Dedifferentiated amniotic fluid mesenchymal stem cell (primary cell): ENCODE results near the gene RABL6.
"Not testable (repeated sequence)": the region's sequence is repeated elsewhere in the genome, so short reads cannot be mapped to it uniquely, and the experiment has no call there.

ENCODE experiments used
- DNase-seq: peaks from one replicate; pipeline ENCODE4 v3.0.0-alpha.2; 2016; ENCODE audit errors: extremely low spot score

RABL6 gene

GRCh38 chr9:136775191-136775590, 32.6 kb upstream of the RABL6 start:
- no peak for DNase-seq

DNA sequence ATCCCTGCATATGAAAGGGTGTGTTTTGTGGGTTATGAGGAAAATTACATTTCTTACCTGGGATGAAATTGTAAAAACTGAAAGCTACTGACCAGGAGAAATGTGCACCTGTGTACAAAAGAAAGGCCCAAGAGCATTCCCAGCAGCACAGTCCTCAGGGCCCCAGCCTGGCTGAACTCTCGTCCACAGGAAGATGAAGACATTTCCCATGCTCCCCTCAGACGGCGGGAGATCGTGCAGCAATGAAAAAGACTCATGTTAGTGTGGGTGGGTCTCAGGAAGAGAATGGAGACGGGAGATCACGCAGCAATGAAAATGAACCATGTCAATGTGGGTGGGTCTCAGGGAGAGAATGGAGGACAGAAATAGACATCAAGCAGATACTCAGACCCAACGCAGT, 30.8 kb upstream of the RABL6 start:
- DNase-seq, result no peak

GRCh38 chr9:136777359-136777758, 30.4 kb upstream of the RABL6 start:
- no peak for DNase-seq

DNA sequence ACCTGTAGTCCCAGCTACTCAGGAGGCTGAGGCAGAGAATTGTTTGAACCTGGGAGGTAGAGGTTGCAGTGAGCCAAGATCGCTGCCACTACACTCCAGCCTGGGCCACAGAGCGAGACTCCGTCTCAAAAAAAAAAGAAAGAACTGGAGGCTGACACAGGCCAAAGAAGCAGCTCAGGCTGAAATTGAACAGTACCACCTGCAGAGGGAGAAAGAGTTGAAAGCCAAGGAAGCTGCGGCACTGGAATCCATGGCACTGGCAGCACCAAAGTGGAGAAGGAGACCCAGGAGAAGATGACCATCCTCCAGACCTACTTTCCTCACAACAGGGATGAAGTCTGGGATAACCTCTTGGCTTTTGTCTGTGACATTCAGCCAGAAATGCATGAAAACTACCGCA, 27.9 kb upstream of the RABL6 start:
- DNase-seq, result no peak

- no peak for DNase-seq
These were observed 25.3 kb upstream of the RABL6 start for GRCh38 chr9:136782452-136782851.

DNA sequence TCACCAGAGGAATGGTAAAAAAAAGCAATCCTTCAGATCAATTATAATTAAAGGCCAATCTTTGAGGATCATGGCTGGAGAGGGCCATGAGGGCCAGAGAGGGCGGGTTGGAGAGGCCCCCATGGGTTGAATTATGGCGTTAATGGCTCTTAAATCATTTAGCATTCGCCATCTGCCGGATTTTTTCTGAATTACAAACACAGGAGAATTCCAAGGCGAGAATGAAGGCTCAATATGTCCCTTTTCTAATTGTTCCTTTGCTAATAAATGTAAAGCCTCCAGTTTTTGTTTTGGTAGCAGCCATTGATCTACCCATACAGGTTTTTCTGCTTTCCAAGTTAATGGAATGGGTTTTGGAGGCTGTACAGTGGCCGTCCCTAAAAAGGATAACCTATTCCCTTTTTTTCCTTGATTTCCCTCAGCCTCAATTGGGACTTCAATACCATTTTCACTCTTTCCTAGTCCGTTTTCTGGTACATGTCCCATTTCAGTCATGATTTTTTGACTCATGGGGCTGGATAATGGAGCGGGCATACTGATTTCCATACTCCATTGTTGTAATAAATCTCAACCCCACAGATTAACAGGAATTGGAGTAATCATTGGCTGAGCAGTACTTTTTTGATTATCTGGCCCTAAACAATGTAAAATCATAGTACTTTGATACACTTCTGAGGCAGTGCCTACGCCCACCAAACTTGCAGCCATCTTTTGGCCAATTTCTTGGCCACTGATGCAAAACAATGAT, 23.3 kb upstream of the RABL6 start:
- DNase-seq, result peak; percentile 26

- DNase-seq, result no peak
These were observed 22.8 kb upstream of the RABL6 start for GRCh38 chr9:136784997-136785361.

GRCh38 chr9:136785565-136786355, 22.0 kb upstream of the RABL6 start:
- DNase-seq, result not testable (repeated sequence)

DNA sequence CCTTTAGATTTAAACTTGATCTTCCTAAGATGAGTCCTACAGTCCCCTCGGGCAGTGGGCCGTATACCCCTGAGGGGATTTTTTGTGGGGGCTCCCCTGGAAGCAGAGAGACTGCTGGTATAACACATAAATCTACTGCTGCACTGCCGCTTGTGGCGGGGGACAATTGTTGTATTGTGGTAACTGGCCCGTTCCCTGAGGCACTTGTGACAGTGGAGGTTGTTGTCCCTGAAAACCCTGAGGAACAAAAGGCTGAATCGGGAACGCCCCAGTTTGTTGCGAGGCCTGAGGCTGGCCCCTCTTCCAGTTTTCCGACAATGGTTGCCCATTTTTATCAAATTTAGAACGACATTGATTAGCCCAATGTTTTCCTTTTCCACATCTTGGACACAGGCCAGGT, 21.3 kb upstream of the RABL6 start:
- DNase-seq, result no peak

DNA sequence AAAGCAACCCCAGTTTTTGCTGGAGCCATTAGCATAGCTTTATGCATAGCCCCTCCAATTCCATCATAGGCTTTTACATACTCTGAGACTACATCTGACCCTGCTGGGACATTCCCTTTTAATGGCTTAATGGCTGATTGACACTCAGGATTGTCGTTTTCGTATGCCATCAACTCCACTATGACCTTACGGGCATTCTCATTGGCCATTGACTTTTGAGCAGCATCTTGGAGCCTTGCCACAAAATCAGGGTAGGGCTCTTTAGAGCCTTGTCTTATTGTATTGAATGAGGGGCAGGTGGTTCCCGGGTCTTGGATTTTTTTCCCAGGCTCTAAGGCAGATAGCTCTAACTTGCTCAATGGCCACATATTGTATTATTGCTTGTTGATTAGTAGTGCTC, 20.8 kb upstream of the RABL6 start:
- DNase-seq, result not testable (repeated sequence)

DNA sequence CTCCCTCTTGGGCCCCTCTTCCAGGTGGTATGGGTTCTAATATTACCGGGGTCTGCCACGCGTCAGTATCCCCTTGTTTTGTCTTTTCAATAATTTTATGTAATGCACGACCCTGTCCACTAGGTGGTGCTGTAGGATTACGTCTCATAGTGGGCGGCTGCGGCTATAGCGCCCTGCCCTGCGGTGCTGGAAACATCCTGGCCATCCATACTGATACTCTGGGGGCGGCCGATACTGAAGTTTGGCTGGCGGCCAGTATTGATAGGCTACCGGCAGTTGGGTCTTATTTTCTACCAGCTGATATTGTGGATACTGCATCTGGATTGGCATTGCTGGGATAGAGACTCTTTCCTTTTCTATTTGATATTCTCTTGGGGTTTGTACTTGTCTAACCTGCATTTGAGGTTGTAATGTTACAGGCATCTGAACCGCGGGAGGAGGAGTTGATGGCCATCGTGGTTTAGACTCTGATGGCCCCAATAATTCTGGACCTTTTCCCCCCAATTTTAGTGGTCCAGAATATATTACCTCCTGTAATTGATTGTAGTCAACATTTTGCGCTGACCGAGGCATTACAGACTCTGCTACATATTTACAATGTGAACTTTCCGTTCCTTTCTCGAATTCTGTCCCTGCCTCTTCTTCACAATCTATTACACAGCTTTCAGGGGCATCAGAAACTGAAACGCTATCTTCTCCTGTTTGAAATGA, 19.9 kb upstream of the RABL6 start:
- DNase-seq, result peak; percentile 40

- not testable (repeated sequence) for DNase-seq
These were observed 18.9 kb upstream of the RABL6 start for GRCh38 chr9:136788644-136789522.

DNA sequence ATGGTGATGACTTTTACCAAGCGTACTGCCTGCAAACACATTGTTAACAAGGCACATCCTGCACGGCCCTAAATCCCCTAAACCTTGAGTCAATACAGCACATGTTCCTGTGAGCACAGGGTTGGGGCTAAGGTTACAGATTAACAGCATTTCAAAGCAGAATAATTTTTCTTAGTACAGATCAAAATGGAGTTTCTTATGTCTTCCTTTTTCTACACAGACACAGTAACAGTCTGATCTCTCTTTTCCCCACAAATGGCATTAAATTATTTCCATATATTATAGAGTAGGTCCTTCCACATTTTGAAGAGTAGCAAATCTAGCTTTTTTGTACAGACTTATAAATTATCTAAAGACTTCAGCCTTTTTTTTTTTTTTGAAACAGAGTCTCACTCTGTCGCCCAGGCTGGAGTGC, 18.2 kb upstream of the RABL6 start:
- no peak for DNase-seq

DNA sequence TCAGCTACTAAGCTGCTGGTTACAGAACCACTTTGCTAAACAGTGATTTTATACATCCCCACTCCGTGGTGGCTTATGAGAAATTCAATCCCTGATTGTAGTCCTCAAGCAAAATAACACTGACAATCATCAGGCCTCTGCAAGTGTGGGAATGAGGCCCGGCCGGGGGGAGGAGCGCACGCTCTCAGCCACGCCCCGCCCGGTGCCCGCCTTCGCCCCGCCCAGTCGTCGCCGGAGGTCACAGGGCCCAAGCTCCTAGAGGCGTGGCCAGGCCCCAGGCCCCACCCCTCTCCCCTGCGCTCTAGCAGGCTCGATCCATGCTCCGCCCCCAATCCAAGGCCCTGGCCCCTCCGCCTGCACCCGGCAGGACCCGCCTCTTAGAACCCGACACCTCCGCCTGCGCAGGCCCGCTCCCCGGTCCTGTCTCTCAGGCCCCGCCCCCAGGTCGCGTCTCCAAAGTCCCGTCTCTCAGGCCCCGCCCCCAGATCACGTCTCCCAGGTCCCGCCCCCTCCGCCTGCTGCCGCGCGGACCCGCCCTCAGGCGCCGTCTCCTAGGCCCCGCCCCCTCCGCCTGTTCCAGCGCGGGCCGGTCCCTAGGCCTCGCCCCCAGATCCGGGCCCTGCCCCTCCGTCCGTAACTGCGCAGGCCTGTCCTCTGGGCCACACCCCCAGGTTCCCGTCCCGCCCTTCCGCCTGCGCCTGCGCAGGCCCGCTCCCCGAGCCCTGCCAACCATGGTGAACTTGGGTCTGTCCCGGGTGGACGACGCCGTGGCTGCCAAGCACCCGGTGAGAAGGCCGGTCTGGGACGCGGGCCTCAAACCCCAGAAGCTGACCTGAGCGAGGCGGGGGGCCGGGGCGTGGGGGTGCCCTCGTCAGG, 16.9 kb upstream of the RABL6 start, which contains the start of gene TMEM141:
Gene TMEM141, plus strand, starts transcription at position 705 of the 876 bp plus-strand sequence. Its CDS starts 27 bp downstream, at position 732.
- peak; percentile 99 for DNase-seq

- DNase-seq, result no peak
These were observed 16.1 kb upstream of the RABL6 start for GRCh38 chr9:136791516-136792276.

DNA sequence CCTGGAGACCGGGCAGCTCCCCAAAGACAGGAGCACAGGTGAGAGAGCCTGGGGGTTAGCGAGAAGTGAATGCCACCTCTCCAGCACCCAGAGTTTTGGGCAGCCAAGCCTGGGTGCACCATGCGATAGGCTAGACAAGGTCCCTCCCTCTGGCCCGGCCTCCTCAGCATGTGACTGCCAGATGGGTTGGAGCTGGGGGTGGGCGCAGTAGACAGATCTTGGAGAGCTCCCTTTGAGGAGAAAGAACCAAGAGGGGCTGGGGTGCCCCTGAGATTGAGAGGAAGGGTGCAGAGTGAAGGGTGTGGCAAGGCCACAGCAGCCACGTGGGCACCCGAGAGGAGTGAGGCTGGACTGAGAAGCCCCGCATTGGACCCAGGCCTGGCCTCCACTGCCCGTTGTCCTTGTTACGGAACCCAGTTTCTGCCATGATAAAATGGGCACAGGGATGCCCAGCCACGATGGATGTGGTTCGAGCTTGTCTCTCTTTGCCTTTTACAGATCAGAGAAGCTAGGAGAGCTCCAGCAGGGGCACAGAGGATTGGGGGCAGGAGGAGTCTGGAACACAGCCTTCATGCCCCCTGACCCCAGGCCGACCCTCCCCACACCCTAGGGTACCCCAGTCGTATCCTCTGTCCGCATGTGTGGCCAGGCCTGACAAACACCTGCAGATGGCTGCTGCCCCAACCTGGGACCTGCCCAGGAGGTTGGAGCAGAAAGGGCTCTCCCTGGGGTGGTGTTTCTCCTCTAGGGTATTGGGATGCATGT, 15.2 kb upstream of the RABL6 start:
- DNase-seq, result no peak

DNA sequence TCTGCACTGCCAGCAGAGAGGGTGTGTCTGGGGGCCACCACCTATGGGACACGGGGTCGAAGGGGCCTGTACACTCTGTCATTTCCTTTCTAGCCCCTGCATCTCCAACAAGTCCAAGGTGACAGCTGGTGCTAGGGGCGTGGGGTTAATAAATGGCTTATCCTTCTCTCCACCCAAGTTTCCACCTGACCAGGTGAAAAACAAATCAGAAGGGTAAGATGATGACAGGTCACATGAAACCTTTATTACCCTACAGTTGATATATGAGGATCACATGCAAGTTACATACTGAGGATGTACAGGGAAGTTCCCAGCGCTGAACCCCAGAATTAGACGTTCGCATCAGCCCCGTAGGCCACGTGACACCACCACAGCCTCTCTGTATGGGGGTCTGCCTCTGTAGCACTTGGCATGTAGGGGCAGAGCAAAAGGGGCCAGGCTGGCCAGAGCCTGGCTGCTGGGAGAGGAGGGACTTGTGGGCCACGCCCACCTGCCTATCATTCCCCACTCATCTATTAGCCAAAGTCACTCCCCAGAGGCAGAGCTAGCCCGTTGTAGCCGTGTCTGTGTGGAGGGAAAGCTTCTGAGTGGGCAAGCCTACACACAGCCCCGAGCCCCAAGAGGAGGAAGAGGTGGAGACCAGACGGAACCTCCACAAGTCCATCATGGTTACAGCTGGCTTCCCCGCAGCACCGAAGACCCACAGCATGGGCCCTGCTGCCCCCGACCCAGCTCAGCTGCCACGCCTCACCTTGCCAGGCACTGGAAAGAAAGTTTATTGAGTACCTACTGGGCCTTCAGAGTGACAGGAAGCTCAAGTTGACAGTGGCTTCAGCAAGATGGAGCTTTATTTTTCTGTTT, 14.4 kb upstream of the RABL6 start:
- no peak for DNase-seq
